ENCODE data around the gene HECTD2.

- TF ChIP-seq CTCF (conservative IDR thresholded peaks at IDR 0.05 in 1 of 2, IDR thresholded peaks at IDR 0.05 in 1 of 2; ENCODE audit: extremely low read depth in 1 of 2, insufficient read depth in 1 of 2, low read depth in 1 of 2, low read length in 2 of 2) (no peak), EZH2 (IDR thresholded peaks at IDR 0.05; ENCODE audit: borderline replicate concordance, low read length) (no peak)
Measured at GRCh38 chr10:91562839-91563581, 152.9 kb downstream of the HECTD2 start.
